ENCODE results near the gene KLF16.
A peak's percentile ranks its signal among the peaks of the same experiment; 100 is the strongest.

The KLF16 gene

GRCh38 chr19:1841209-1841924 lies 22.0 kb downstream of the KLF16 start:
- no peak for DNase-seq (ENCODE audit: low spot score)

- DNase-seq (ENCODE audit: low spot score) = no peak
Measured at GRCh38 chr19:1840541-1841115, 22.8 kb downstream of the KLF16 start.

- no peak for DNase-seq (ENCODE audit: low spot score)
Measured at GRCh38 chr19:1839658-1840540, 23.5 kb downstream of the KLF16 start.

GRCh38 chr19:1837625-1838105 lies 25.7 kb downstream of the KLF16 start:
- DNase-seq (ENCODE audit: low spot score) = peak; percentile 18

GRCh38 chr19:1837222-1837565 lies 26.2 kb downstream of the KLF16 start:
- no peak for DNase-seq (ENCODE audit: low spot score)

GRCh38 chr19:1836458-1837221 lies 26.7 kb downstream of the KLF16 start:
- no peak for DNase-seq (ENCODE audit: low spot score)

- no peak for DNase-seq (ENCODE audit: low spot score)
Measured at GRCh38 chr19:1833540-1833939, 29.8 kb downstream of the KLF16 start.

GRCh38 chr19:1832046-1832663 lies 31.2 kb downstream of the KLF16 start:
- DNase-seq (ENCODE audit: low spot score) = no peak

- no peak for DNase-seq (ENCODE audit: low spot score)
Measured at GRCh38 chr19:1830978-1831377, 32.4 kb downstream of the KLF16 start.

GRCh38 chr19:1830568-1830967 lies 32.8 kb downstream of the KLF16 start:
- no peak for DNase-seq (ENCODE audit: low spot score)

GRCh38 chr19:1829958-1830357 lies 33.4 kb downstream of the KLF16 start:
- no peak for DNase-seq (ENCODE audit: low spot score)

GRCh38 chr19:1828279-1829238 lies 34.8 kb downstream of the KLF16 start:
- DNase-seq (ENCODE audit: low spot score) = no peak

- DNase-seq (ENCODE audit: low spot score) = no peak
Measured at GRCh38 chr19:1827566-1828278, 35.7 kb downstream of the KLF16 start.

- DNase-seq (ENCODE audit: low spot score) = peak; percentile 34
Measured at GRCh38 chr19:1826557-1827521, 36.5 kb downstream of the KLF16 start.

- DNase-seq (ENCODE audit: low spot score) = peak; percentile 77
Measured at GRCh38 chr19:1825909-1826556, 37.3 kb downstream of the KLF16 start.

GRCh38 chr19:1824252-1824622 lies 39.1 kb downstream of the KLF16 start:
- DNase-seq (ENCODE audit: low spot score) = no peak

- no peak for DNase-seq (ENCODE audit: low spot score)
Measured at GRCh38 chr19:1823539-1824251, 39.7 kb downstream of the KLF16 start.

Data from cerebellar cortex (tissue), 1 donor.